ENCODE measurements around the gene ADCY6.

GRCh38 chr12:48770756-48771155, 18.1 kb downstream of the ADCY6 start:
- TF ChIP-seq EZH2 (IDR thresholded peaks at IDR 0.05; ENCODE audit: insufficient read depth, low read length) = no peak
- TF ChIP-seq CTCF (IDR thresholded peaks at IDR 0.05; ENCODE audit: insufficient read depth, low read depth, low read length) = no peak
